Neutrophil (primary cell): Measurements from ENCODE around the gene EGLN3.

ENCODE experiments used
- H3K27ac ChIP-seq: fragments of 200-600 bp; sonication (generic); 2 replicates; pipeline ENCODE4 v1.5.1; 2016; ENCODE audit warnings: mild to moderate bottlenecking, moderate library complexity
- H3K27me3 ChIP-seq: fragments of 200-600 bp; sonication (generic); 2 replicates; pipeline ENCODE4 v1.6.0; 2016; ENCODE audit warnings: mild to moderate bottlenecking
- H3K36me3 ChIP-seq: fragments of 200-600 bp; sonication (generic); 2 replicates; pipeline ENCODE4 v1.5.1; 2017
- H3K4me1 ChIP-seq, 2 experiments: fragments of 200-600 bp in 1 of 2; sonication (generic) in 1 of 2; 1 replicate in 1 of 2; 2 replicates in 1 of 2; pipeline versions ENCODE4 v1.5.1 to v1.6.1; 2013 to 2016; ENCODE audit warnings: low read depth in 1 of 2, low read length in 1 of 2, mild to moderate bottlenecking in 1 of 2, moderate library complexity in 1 of 2; ENCODE audit not compliant: control insufficient read depth in 1 of 2, insufficient read depth in 1 of 2
- H3K4me3 ChIP-seq, 2 experiments: fragments of 200-600 bp in 1 of 2; sonication (generic) in 1 of 2; 1 replicate in 1 of 2; 2 replicates in 1 of 2; pipeline ENCODE4 v1.5.1; 2013 to 2016; ENCODE audit warnings: low read depth in 1 of 2, low read length in 1 of 2, mild to moderate bottlenecking in 1 of 2, moderate library complexity in 1 of 2
- H3K9me3 ChIP-seq: fragments of 200-600 bp; sonication (generic); 2 replicates; pipeline ENCODE4 v1.5.1; 2016
- TF ChIP-seq, protein P1 (sequence below): fragments of 200-600 bp; sonication (generic); IDR thresholded peaks from 2 replicates; pipeline ENCODE4 v1.5.1; 2016; ENCODE audit warnings: antibody characterized with exemption

EGLN3 gene

DNA sequence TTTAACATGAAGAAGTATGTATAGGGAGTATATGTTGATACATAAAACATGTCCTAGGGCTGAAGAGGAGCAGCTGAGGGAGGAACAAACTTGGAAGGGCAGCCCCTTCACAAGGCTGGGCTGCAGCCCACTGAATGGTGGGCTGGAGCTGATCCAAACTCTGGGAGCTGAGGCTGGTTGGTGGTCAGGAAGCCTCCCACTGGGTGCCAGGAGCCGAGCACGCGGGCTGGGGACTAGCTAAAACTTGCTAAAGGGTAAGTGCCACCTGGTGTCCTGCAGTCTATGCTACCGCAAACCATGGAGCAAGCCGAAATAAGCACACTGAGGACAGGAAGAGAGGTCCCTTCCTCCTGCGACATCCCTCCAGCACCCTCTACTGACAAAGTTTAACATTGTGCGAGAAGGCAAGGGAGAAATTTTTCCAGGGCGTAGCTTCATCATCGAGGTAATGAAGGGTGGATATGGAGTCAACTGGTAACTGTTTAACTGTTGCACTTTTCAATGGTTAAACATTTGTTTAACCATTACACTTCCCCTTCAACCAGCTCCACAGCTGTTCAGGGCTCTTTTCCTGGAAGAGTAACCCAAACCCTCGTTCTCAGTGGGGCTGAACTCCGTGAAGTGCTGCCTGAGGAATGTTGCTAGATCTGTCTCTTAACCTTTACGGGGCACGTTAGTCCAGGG, 42.2 kb downstream of the EGLN3 start:
- Histone ChIP-seq H3K27ac (no peak overlapping the region), H3K9me3 (no peaks in the 10 kb centered on the region), H3K27me3 (no peaks in the 10 kb centered on the region), H3K36me3 (no peaks in the 10 kb centered on the region), H3K4me1 (no peaks in the 10 kb centered on the region), H3K4me3 (no peak overlapping the region)
- TF ChIP-seq, protein P1, sequence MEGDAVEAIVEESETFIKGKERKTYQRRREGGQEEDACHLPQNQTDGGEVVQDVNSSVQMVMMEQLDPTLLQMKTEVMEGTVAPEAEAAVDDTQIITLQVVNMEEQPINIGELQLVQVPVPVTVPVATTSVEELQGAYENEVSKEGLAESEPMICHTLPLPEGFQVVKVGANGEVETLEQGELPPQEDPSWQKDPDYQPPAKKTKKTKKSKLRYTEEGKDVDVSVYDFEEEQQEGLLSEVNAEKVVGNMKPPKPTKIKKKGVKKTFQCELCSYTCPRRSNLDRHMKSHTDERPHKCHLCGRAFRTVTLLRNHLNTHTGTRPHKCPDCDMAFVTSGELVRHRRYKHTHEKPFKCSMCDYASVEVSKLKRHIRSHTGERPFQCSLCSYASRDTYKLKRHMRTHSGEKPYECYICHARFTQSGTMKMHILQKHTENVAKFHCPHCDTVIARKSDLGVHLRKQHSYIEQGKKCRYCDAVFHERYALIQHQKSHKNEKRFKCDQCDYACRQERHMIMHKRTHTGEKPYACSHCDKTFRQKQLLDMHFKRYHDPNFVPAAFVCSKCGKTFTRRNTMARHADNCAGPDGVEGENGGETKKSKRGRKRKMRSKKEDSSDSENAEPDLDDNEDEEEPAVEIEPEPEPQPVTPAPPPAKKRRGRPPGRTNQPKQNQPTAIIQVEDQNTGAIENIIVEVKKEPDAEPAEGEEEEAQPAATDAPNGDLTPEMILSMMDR: no peak

DNA sequence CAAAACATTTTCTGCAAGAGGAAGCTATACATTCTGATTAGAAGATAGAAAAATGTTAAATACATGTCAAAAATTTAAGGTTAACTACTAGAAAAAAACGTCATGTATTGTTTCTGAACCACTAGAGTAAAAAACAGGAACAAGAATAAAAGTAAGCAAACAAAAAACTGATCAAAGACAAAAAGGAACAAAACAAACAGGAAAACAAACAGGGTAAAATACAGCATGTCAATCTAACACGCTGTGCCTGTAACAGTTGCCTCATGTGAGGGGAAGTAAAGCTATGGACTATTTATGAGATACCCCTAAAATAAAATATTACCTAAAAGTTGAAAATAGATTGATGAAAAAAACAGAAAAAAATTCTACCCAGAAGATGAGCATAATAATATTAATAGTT, 43.9 kb downstream of the EGLN3 start:
- Histone ChIP-seq H3K4me1 (no peaks in the 10 kb centered on the region), H3K27me3 (no peaks in the 10 kb centered on the region), H3K4me3 (no peak overlapping the region), H3K9me3 (no peaks in the 10 kb centered on the region), H3K36me3 (no peaks in the 10 kb centered on the region), H3K27ac (no peak overlapping the region)
- TF ChIP-seq, protein P1: no peak

DNA sequence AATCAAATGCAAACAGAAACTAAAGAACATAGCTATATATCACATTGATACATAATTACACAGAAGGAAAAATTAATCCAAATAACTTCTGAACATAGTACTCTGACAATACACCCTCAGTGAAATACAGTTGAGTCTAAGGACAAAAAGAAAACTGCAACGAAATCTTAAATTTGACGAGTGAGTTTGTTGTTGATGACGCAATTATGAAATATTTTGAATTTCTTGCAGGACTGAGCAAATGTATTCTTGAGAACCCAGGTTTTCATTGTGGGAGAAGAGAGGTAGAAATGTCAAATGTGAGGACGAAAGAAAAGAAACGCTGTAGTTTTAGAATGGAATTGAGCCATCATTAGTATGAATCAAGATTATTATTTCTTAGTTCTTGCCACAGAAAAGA, 46.3 kb downstream of the EGLN3 start:
- TF ChIP-seq, protein P1: no peak
- Histone ChIP-seq H3K27me3 (no peaks in the 10 kb centered on the region), H3K4me1 (no peaks in the 10 kb centered on the region)

DNA sequence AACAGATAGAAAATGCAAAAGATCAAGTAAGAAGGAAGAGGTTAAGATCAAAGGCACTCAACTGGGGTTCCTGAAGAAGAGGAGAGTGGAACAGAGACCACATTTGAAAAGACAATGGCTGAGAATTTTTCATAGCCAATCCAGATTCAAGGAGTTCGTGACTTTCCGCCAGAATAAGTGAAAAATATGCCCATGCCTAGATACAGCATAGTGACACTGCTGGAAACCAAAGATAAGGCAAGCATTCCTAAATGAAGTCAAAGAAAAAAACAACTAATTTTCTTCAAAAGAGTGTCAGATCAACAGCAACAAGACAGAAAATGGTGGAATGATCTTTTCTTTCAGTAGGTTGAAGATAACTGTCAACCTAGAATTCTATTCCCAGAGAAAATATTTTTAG, 47.5 kb downstream of the EGLN3 start:
- H3K27ac ChIP-seq: no peak overlapping the region
- TF ChIP-seq, protein P1: no peak

More for the DNA sequence above, 46.3 kb downstream of the EGLN3 start:
- no peak overlapping the region for H3K4me3 ChIP-seq
- H3K9me3 ChIP-seq: no peaks in the 10 kb centered on the region
- H3K36me3 ChIP-seq: no peaks in the 10 kb centered on the region
- no peak overlapping the region for H3K27ac ChIP-seq

DNA sequence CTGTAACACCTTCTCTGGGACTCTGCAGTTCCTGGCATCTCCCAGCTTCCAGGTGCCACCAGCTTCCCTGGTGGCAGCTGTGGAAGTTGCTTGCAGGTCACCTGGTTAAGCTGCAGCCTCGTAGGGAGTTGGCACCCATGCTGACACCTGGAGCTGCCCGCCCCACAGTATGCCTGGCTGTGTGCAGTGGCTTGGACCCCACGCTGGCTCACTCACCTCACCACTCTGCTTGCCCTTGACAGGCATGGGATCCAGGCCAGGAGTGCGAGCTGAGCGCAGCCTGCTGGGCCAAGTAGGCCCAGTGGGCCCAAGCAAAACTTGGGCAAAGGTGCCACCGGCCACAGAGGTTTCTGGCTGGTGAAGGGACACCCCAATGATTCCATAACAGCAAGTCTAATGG, 48.5 kb downstream of the EGLN3 start:
- Histone ChIP-seq H3K4me1 (no peaks in the 10 kb centered on the region), H3K27me3 (no peaks in the 10 kb centered on the region), H3K4me3 (no peak overlapping the region), H3K27ac (no peak overlapping the region), H3K9me3 (no peaks in the 10 kb centered on the region), H3K36me3 (no peaks in the 10 kb centered on the region)
- TF ChIP-seq, protein P1: no peak

More for the DNA sequence above, 47.5 kb downstream of the EGLN3 start:
- H3K27me3 ChIP-seq: no peaks in the 10 kb centered on the region
- H3K4me3 ChIP-seq: no peak overlapping the region
- no peaks in the 10 kb centered on the region for H3K4me1 ChIP-seq
- H3K9me3 ChIP-seq: no peaks in the 10 kb centered on the region
- H3K36me3 ChIP-seq: no peaks in the 10 kb centered on the region
